Loucy (cell line): ENCODE results near the gene SMAD5.

ENCODE experiments used
- CTCF ChIP-seq: fragments of 200-600 bp; sonication (generic); conservative IDR thresholded peaks from 2 replicates; pipeline ENCODE4 v1.5.1; 2014; ENCODE audit warnings: mild to moderate bottlenecking, antibody characterized with exemption, low read length
- EZH2phosphoT487 ChIP-seq: fragments of 200-600 bp; IDR thresholded peaks from 2 replicates; pipeline ENCODE4 v1.6.1; 2018; ENCODE audit warnings: antibody characterized with exemption, mild to moderate bottlenecking, moderate library complexity, borderline replicate concordance

- TF ChIP-seq CTCF, result no peak
- no peak for TF ChIP-seq EZH2phosphoT487
Observed at GRCh38 chr5:136210259-136210658, 77.6 kb downstream of the SMAD5 start.
